Common myeloid progenitor, CD34-positive (primary cell): ENCODE measurements around the gene MEN1.

ENCODE experiments used
- CTCF ChIA-PET: fragments of 350-600 bp; sonication (Branson Sonifier 250); formaldehyde crosslinking; loops from one replicate; lab custom pipeline; 2021; ENCODE audit warnings: antibody characterized with exemption; lab: Charles Lee
- POLR2A ChIA-PET: fragments of 350-600 bp; sonication (Branson Sonifier 250); formaldehyde crosslinking; loops from one replicate; lab custom pipeline; 2021; ENCODE audit warnings: antibody characterized with exemption; lab: Charles Lee
- DNase-seq, 3 donors: peaks; one replicate each; pipeline versions ENCODE4 v3.0.0 to v3.0.0-alpha.2; 2013
- H3K27ac ChIP-seq, 2 experiments: 1 replicate in 1 of 2; 2 replicates in 1 of 2; pipeline ENCODE4 v1.7.0; 2013; ENCODE audit warnings: inconsistent platforms in 2 of 2, low read length in 2 of 2, mild to moderate bottlenecking in 2 of 2, low read depth in 1 of 2, moderate library complexity in 1 of 2; ENCODE audit not compliant: severe bottlenecking in 2 of 2, insufficient read depth in 1 of 2, poor library complexity in 1 of 2
- H3K27me3 ChIP-seq, 5 experiments: replicated peaks in 2 of 5; 1 replicate in 3 of 5; 2 replicates in 2 of 5; pipeline versions ENCODE4 v1.6.1 to v1.7.0; 2013; ENCODE audit warnings: low read length in 4 of 5, mild to moderate bottlenecking in 2 of 5, moderate library complexity in 2 of 5, inconsistent platforms in 1 of 5; ENCODE audit not compliant: insufficient read depth in 5 of 5, control insufficient read depth in 4 of 5
- H3K36me3 ChIP-seq, 4 experiments: 1 replicate in 2 of 4; 2 replicates in 2 of 4; pipeline versions ENCODE4 v1.6.1 to v1.7.0; 2013; ENCODE audit warnings: low read length in 3 of 4, control low read depth in 1 of 4, mild to moderate bottlenecking in 1 of 4; ENCODE audit not compliant: control insufficient read depth in 4 of 4, insufficient read depth in 4 of 4
- H3K4me1 ChIP-seq, 4 experiments: 1 replicate in 3 of 4; 2 replicates in 1 of 4; pipeline versions ENCODE4 v1.6.1 to v1.7.1; 2013; ENCODE audit warnings: low read length in 3 of 4, mild to moderate bottlenecking in 3 of 4, control low read depth in 1 of 4, inconsistent platforms in 1 of 4, moderate library complexity in 1 of 4; ENCODE audit not compliant: control insufficient read depth in 4 of 4, insufficient read depth in 4 of 4; ENCODE audit errors: control extremely low read depth in 1 of 4
- H3K4me3 ChIP-seq, 7 experiments: 1 replicate in 4 of 7; 2 replicates in 3 of 7; pipeline versions ENCODE4 v1.5.1 to v1.7.0; 2013; ENCODE audit warnings: mild to moderate bottlenecking in 7 of 7, low read length in 6 of 7, moderate library complexity in 6 of 7, inconsistent platforms in 2 of 7, low read depth in 2 of 7, control low read depth in 1 of 7; ENCODE audit not compliant: insufficient read depth in 4 of 7, control insufficient read depth in 1 of 7; ENCODE audit errors: extremely low read depth in 1 of 7
- H3K9me3 ChIP-seq, 5 experiments: 1 replicate in 4 of 5; 2 replicates in 1 of 5; pipeline versions ENCODE4 v1.6.1 to v1.7.1; 2013; ENCODE audit warnings: low read length in 4 of 5, mild to moderate bottlenecking in 2 of 5, inconsistent platforms in 1 of 5, low read depth in 1 of 5, moderate library complexity in 1 of 5; ENCODE audit not compliant: control insufficient read depth in 4 of 5, insufficient read depth in 2 of 5; ENCODE audit errors: control extremely low read depth in 1 of 5
- WGBS: methylation state at CpG from one replicate; pipeline ENCODE4 v1.1.5; 2013; ENCODE audit not compliant: insufficient coverage; 5-methylcytosine and 5-hydroxymethylcytosine counted together

The MEN1 gene

GRCh38 chr11:64855596-64856304 lies 45.4 kb upstream of the MEN1 start:
- peaks cover 0 to 35% (median 22%) of the 10 kb centered on the region in 4 experiments for H3K36me3 ChIP-seq
- 96% methylated on average over 10 of the region's 22 CpGs for WGBS
- H3K4me1 ChIP-seq, result peaks cover 10 to 99% (median 88%) of the 10 kb centered on the region in 4 experiments
- H3K9me3 ChIP-seq, result no peaks in the 10 kb centered on the region
- no peak for DNase-seq
- no peaks in the 10 kb centered on the region for H3K27me3 ChIP-seq
- no peak overlapping the region for H3K4me3 ChIP-seq
- peak overlapping the region in 1 of 2 experiments; percentile 2 for H3K27ac ChIP-seq
- CTCF ChIA-PET, result interaction anchor here (1.6 to 33.3 kb wide), 4 partner anchors 9 to 141 kb away, joined by 6 to 1071 read pairs (median 138); partner anchors contain the start of genes BATF2 and EHD1
- POLR2A ChIA-PET, result no interaction called here

GRCh38 chr11:64854534-64855502 lies 44.5 kb upstream of the MEN1 start:
- peak in 1 of 3 donors; percentile 48 for DNase-seq
- H3K4me3 ChIP-seq, result peak overlapping the region in 1 of 7 experiments; percentile 27
- H3K27me3 ChIP-seq, result no peaks in the 10 kb centered on the region
- WGBS, result 92% methylated on average over 38 of the region's 45 CpGs
- H3K4me1 ChIP-seq, result peaks cover 10 to 96% (median 81%) of the 10 kb centered on the region in 4 experiments
- peaks cover 0 to 35% (median 22%) of the 10 kb centered on the region in 4 experiments for H3K36me3 ChIP-seq
- POLR2A ChIA-PET, result no interaction called here
- CTCF ChIA-PET, result interaction anchor here (1.5 to 33.3 kb wide), 5 partner anchors 8 to 160 kb away, joined by 3 to 1071 read pairs (median 8); partner anchors contain the start of genes ARL2, BATF2 and EHD1
- no peaks in the 10 kb centered on the region for H3K9me3 ChIP-seq
- H3K27ac ChIP-seq, result peak overlapping the region in 1 of 2 experiments; percentile 34

GRCh38 chr11:64854157-64854533 lies 43.8 kb upstream of the MEN1 start:
- H3K9me3 ChIP-seq, result no peaks in the 10 kb centered on the region
- 97% methylated on average over 24 of the region's 25 CpGs for WGBS
- H3K4me3 ChIP-seq, result peak overlapping the region in 1 of 7 experiments; percentile 8
- ChIA-PET CTCF (interaction anchor here (1.5 to 33.3 kb wide), 4 partner anchors 10 to 160 kb away, joined by 3 to 1071 read pairs (median 138); partner anchors contain the start of genes ARL2, BATF2 and EHD1), POLR2A (interaction anchor here (1.3 kb wide), 1 partner anchor 15 kb away, joined by 4 read pairs; no protein-coding TSS in a partner anchor)
- H3K27ac ChIP-seq, result no peak overlapping the region
- DNase-seq, result no peak
- peaks cover 5 to 96% (median 77%) of the 10 kb centered on the region in 4 experiments for H3K4me1 ChIP-seq
- peaks cover 0 to 35% (median 22%) of the 10 kb centered on the region in 4 experiments for H3K36me3 ChIP-seq
- no peaks in the 10 kb centered on the region for H3K27me3 ChIP-seq

GRCh38 chr11:64853709-64854108 lies 43.4 kb upstream of the MEN1 start:
- DNase-seq, result no peak
- peak overlapping the region in 1 of 7 experiments; percentile 8 for H3K4me3 ChIP-seq
- POLR2A ChIA-PET, result interaction anchor here (0.6 to 1.3 kb wide), 3 partner anchors 15 to 32 kb away, joined by 3 to 5 read pairs (median 4); partner anchors contain the start of gene EHD1
- no peaks in the 10 kb centered on the region for H3K9me3 ChIP-seq
- H3K4me1 ChIP-seq, result peaks cover 3 to 96% (median 77%) of the 10 kb centered on the region in 4 experiments
- peak overlapping the region in 1 of 2 experiments; percentile 34 for H3K27ac ChIP-seq
- H3K27me3 ChIP-seq, result no peaks in the 10 kb centered on the region
- CTCF ChIA-PET, result interaction anchor here (1.0 to 33.3 kb wide), 5 partner anchors 11 to 161 kb away, joined by 3 to 1071 read pairs (median 8); partner anchors contain the start of genes ARL2, BATF2 and EHD1
- H3K36me3 ChIP-seq, result peaks cover 0 to 33% (median 21%) of the 10 kb centered on the region in 4 experiments
- WGBS, result 43% methylated on average over 18 of the region's 27 CpGs

GRCh38 chr11:64852804-64853509 lies 42.6 kb upstream of the MEN1 start:
- Histone ChIP-seq H3K9me3 (no peaks in the 10 kb centered on the region), H3K27ac (peak overlapping the region in 1 of 2 experiments; percentile 34), H3K4me3 (no peak overlapping the region), H3K4me1 (peaks cover 3 to 96% (median 78%) of the 10 kb centered on the region in 4 experiments), H3K27me3 (no peaks in the 10 kb centered on the region), H3K36me3 (peaks cover 0 to 33% (median 20%) of the 10 kb centered on the region in 4 experiments)
- ChIA-PET CTCF (interaction anchor here (0.6 to 33.3 kb wide), 6 partner anchors 11 to 162 kb away, joined by 3 to 1071 read pairs (median 6); partner anchors contain the start of genes ARL2, BATF2 and EHD1), POLR2A (interaction anchor here (0.6 to 2.1 kb wide), 4 partner anchors 16 to 33 kb away, joined by 3 to 6 read pairs (median 4); partner anchors contain the start of gene EHD1)
- 79% methylated on average over 17 of the region's 24 CpGs for WGBS
- DNase-seq, result peak in 2 of 3 donors; percentile 43 to 53
